ENCODE results near the gene SHC2.

The SHC2 gene

GRCh38 chr19:467554-467953 lies 6.7 kb upstream of the SHC2 start:
- Histone ChIP-seq H3K9me3 (ENCODE audit: control insufficient read depth in 2 of 2, low read length in 2 of 2) (no peaks in the 10 kb centered on the region), H3K4me3 (ENCODE audit: low read length in 2 of 2) (no peak overlapping the region), H3K4me1 (ENCODE audit: control insufficient read depth, insufficient read depth, low read length) (no peaks in the 10 kb centered on the region), H3K36me3 (ENCODE audit: control insufficient read depth in 2 of 2, insufficient read depth in 2 of 2, low read length in 2 of 2) (no peaks in the 10 kb centered on the region), H3K27ac (ENCODE audit: low read length) (no peak overlapping the region), H3K9ac (ENCODE audit: low read length in 2 of 2) (no peak overlapping the region), H3K27me3 (ENCODE audit: control insufficient read depth in 1 of 2, insufficient read depth in 2 of 2, low read length in 2 of 2) (no peaks in the 10 kb centered on the region)

- no peaks in the 10 kb centered on the region for H3K36me3 ChIP-seq (ENCODE audit: control insufficient read depth in 2 of 2, insufficient read depth in 2 of 2, low read length in 2 of 2)
- H3K9ac ChIP-seq (ENCODE audit: low read length in 2 of 2) = no peak overlapping the region
- no peak overlapping the region for H3K27ac ChIP-seq (ENCODE audit: low read length)
- H3K9me3 ChIP-seq (ENCODE audit: control insufficient read depth in 2 of 2, low read length in 2 of 2) = no peaks in the 10 kb centered on the region
- no peak overlapping the region for H3K4me3 ChIP-seq (ENCODE audit: low read length in 2 of 2)
- H3K4me1 ChIP-seq (ENCODE audit: control insufficient read depth, insufficient read depth, low read length) = peaks cover 3% of the 10 kb centered on the region
- no peaks in the 10 kb centered on the region for H3K27me3 ChIP-seq (ENCODE audit: control insufficient read depth in 1 of 2, insufficient read depth in 2 of 2, low read length in 2 of 2)
Measured at GRCh38 chr19:465056-465816, 4.4 kb upstream of the SHC2 start.

GRCh38 chr19:464208-464545 lies 3.3 kb upstream of the SHC2 start:
- Histone ChIP-seq H3K27ac (ENCODE audit: low read length) (no peak overlapping the region), H3K9me3 (ENCODE audit: control insufficient read depth in 2 of 2, low read length in 2 of 2) (no peaks in the 10 kb centered on the region), H3K36me3 (ENCODE audit: control insufficient read depth in 2 of 2, insufficient read depth in 2 of 2, low read length in 2 of 2) (no peaks in the 10 kb centered on the region), H3K9ac (ENCODE audit: low read length in 2 of 2) (no peak overlapping the region), H3K4me3 (ENCODE audit: low read length in 2 of 2) (no peak overlapping the region), H3K4me1 (ENCODE audit: control insufficient read depth, insufficient read depth, low read length) (peaks cover 10% of the 10 kb centered on the region), H3K27me3 (ENCODE audit: control insufficient read depth in 1 of 2, insufficient read depth in 2 of 2, low read length in 2 of 2) (no peaks in the 10 kb centered on the region)

GRCh38 chr19:463483-464207 lies 2.8 kb upstream of the SHC2 start:
- Histone ChIP-seq H3K9ac (ENCODE audit: low read length in 2 of 2) (no peak overlapping the region), H3K27ac (ENCODE audit: low read length) (no peak overlapping the region), H3K4me1 (ENCODE audit: control insufficient read depth, insufficient read depth, low read length) (peaks cover 10% of the 10 kb centered on the region), H3K36me3 (ENCODE audit: control insufficient read depth in 2 of 2, insufficient read depth in 2 of 2, low read length in 2 of 2) (no peaks in the 10 kb centered on the region), H3K27me3 (ENCODE audit: control insufficient read depth in 1 of 2, insufficient read depth in 2 of 2, low read length in 2 of 2) (no peaks in the 10 kb centered on the region), H3K4me3 (ENCODE audit: low read length in 2 of 2) (no peak overlapping the region), H3K9me3 (ENCODE audit: control insufficient read depth in 2 of 2, low read length in 2 of 2) (no peaks in the 10 kb centered on the region)

- H3K9ac ChIP-seq (ENCODE audit: low read length in 2 of 2) = no peak overlapping the region
- no peaks in the 10 kb centered on the region for H3K27me3 ChIP-seq (ENCODE audit: control insufficient read depth in 1 of 2, insufficient read depth in 2 of 2, low read length in 2 of 2)
- H3K9me3 ChIP-seq (ENCODE audit: control insufficient read depth in 2 of 2, low read length in 2 of 2) = no peaks in the 10 kb centered on the region
- H3K36me3 ChIP-seq (ENCODE audit: control insufficient read depth in 2 of 2, insufficient read depth in 2 of 2, low read length in 2 of 2) = no peaks in the 10 kb centered on the region
- H3K4me3 ChIP-seq (ENCODE audit: low read length in 2 of 2) = peak overlapping the region in 1 of 2 donors; percentile 67
- no peak overlapping the region for H3K27ac ChIP-seq (ENCODE audit: low read length)
- peaks cover 10% of the 10 kb centered on the region for H3K4me1 ChIP-seq (ENCODE audit: control insufficient read depth, insufficient read depth, low read length)
Measured at GRCh38 chr19:461721-462551, 1.1 kb upstream of the SHC2 start.

- H3K9me3 ChIP-seq (ENCODE audit: control insufficient read depth in 2 of 2, low read length in 2 of 2) = no peaks in the 10 kb centered on the region
- H3K27me3 ChIP-seq (ENCODE audit: control insufficient read depth in 1 of 2, insufficient read depth in 2 of 2, low read length in 2 of 2) = no peaks in the 10 kb centered on the region
- H3K36me3 ChIP-seq (ENCODE audit: control insufficient read depth in 2 of 2, insufficient read depth in 2 of 2, low read length in 2 of 2) = no peaks in the 10 kb centered on the region
- peak overlapping the region; percentile 46 for H3K27ac ChIP-seq (ENCODE audit: low read length)
- H3K4me3 ChIP-seq (ENCODE audit: low read length in 2 of 2) = peak overlapping the region; percentile 78 to 86
- peaks cover 10% of the 10 kb centered on the region for H3K4me1 ChIP-seq (ENCODE audit: control insufficient read depth, insufficient read depth, low read length)
- peak overlapping the region; percentile 78 to 81 for H3K9ac ChIP-seq (ENCODE audit: low read length in 2 of 2)
Measured at GRCh38 chr19:459724-460511, 915 bp downstream of the SHC2 start.

GRCh38 chr19:458091-459042 lies 2.5 kb downstream of the SHC2 start:
- Histone ChIP-seq H3K4me3 (ENCODE audit: low read length in 2 of 2) (no peak overlapping the region), H3K4me1 (ENCODE audit: control insufficient read depth, insufficient read depth, low read length) (peaks cover 10% of the 10 kb centered on the region)

GRCh38 chr19:457636-458035 lies 3.2 kb downstream of the SHC2 start:
- Histone ChIP-seq H3K4me1 (ENCODE audit: control insufficient read depth, insufficient read depth, low read length) (peaks cover 10% of the 10 kb centered on the region), H3K9me3 (ENCODE audit: control insufficient read depth in 2 of 2, low read length in 2 of 2) (no peaks in the 10 kb centered on the region), H3K9ac (ENCODE audit: low read length in 2 of 2) (no peak overlapping the region), H3K36me3 (ENCODE audit: control insufficient read depth in 2 of 2, insufficient read depth in 2 of 2, low read length in 2 of 2) (peaks cover 0 to 2% of the 10 kb centered on the region in 2 donors), H3K27me3 (ENCODE audit: control insufficient read depth in 1 of 2, insufficient read depth in 2 of 2, low read length in 2 of 2) (no peaks in the 10 kb centered on the region), H3K27ac (ENCODE audit: low read length) (no peak overlapping the region), H3K4me3 (ENCODE audit: low read length in 2 of 2) (no peak overlapping the region)

More at GRCh38 chr19:458091-459042, 2.5 kb downstream of the SHC2 start:
- Histone ChIP-seq H3K27ac (ENCODE audit: low read length) (no peak overlapping the region), H3K9ac (ENCODE audit: low read length in 2 of 2) (no peak overlapping the region), H3K36me3 (ENCODE audit: control insufficient read depth in 2 of 2, insufficient read depth in 2 of 2, low read length in 2 of 2) (peaks cover 0 to 2% of the 10 kb centered on the region in 2 donors), H3K27me3 (ENCODE audit: control insufficient read depth in 1 of 2, insufficient read depth in 2 of 2, low read length in 2 of 2) (no peaks in the 10 kb centered on the region), H3K9me3 (ENCODE audit: control insufficient read depth in 2 of 2, low read length in 2 of 2) (no peaks in the 10 kb centered on the region)

GRCh38 chr19:456547-457110 lies 4.2 kb downstream of the SHC2 start:
- H3K36me3 ChIP-seq (ENCODE audit: control insufficient read depth in 2 of 2, insufficient read depth in 2 of 2, low read length in 2 of 2) = peaks cover 0 to 2% of the 10 kb centered on the region in 2 donors
- H3K27ac ChIP-seq (ENCODE audit: low read length) = no peak overlapping the region
- no peaks in the 10 kb centered on the region for H3K9me3 ChIP-seq (ENCODE audit: control insufficient read depth in 2 of 2, low read length in 2 of 2)
- peaks cover 9% of the 10 kb centered on the region for H3K4me1 ChIP-seq (ENCODE audit: control insufficient read depth, insufficient read depth, low read length)
- no peak overlapping the region for H3K9ac ChIP-seq (ENCODE audit: low read length in 2 of 2)
- no peak overlapping the region for H3K4me3 ChIP-seq (ENCODE audit: low read length in 2 of 2)
- H3K27me3 ChIP-seq (ENCODE audit: control insufficient read depth in 1 of 2, insufficient read depth in 2 of 2, low read length in 2 of 2) = no peaks in the 10 kb centered on the region

All from stomach smooth muscle (tissue), 2 donors.